Measurements from ENCODE around the gene YTHDF1.

GRCh38 chr20:63233061-63233344 is 17.1 kb upstream of the YTHDF1 start:
- TF ChIP-seq, protein P1, sequence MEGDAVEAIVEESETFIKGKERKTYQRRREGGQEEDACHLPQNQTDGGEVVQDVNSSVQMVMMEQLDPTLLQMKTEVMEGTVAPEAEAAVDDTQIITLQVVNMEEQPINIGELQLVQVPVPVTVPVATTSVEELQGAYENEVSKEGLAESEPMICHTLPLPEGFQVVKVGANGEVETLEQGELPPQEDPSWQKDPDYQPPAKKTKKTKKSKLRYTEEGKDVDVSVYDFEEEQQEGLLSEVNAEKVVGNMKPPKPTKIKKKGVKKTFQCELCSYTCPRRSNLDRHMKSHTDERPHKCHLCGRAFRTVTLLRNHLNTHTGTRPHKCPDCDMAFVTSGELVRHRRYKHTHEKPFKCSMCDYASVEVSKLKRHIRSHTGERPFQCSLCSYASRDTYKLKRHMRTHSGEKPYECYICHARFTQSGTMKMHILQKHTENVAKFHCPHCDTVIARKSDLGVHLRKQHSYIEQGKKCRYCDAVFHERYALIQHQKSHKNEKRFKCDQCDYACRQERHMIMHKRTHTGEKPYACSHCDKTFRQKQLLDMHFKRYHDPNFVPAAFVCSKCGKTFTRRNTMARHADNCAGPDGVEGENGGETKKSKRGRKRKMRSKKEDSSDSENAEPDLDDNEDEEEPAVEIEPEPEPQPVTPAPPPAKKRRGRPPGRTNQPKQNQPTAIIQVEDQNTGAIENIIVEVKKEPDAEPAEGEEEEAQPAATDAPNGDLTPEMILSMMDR (IDR thresholded peaks at IDR 0.05), result no peak
- no peak for TF ChIP-seq EZH2 (IDR thresholded peaks at IDR 0.05; ENCODE audit: borderline replicate concordance, insufficient read depth, low read depth, low read length, poor library complexity, severe bottlenecking)
